HG02981 (cell line): Measurements from ENCODE around the gene ABL1.

Experiments
- ATAC-seq: cut with Tn5 transposase; IDR thresholded peaks from one replicate; pipeline ENCODE4 v1.9.1; 2021; ENCODE audit warnings: mild to moderate bottlenecking, moderate library complexity; ENCODE audit not compliant: unreplicated experiment

The ABL1 gene

GRCh38 chr9:130887494-130888144, 52.6 kb downstream of the ABL1 start:
- ATAC-seq, result no peak

DNA sequence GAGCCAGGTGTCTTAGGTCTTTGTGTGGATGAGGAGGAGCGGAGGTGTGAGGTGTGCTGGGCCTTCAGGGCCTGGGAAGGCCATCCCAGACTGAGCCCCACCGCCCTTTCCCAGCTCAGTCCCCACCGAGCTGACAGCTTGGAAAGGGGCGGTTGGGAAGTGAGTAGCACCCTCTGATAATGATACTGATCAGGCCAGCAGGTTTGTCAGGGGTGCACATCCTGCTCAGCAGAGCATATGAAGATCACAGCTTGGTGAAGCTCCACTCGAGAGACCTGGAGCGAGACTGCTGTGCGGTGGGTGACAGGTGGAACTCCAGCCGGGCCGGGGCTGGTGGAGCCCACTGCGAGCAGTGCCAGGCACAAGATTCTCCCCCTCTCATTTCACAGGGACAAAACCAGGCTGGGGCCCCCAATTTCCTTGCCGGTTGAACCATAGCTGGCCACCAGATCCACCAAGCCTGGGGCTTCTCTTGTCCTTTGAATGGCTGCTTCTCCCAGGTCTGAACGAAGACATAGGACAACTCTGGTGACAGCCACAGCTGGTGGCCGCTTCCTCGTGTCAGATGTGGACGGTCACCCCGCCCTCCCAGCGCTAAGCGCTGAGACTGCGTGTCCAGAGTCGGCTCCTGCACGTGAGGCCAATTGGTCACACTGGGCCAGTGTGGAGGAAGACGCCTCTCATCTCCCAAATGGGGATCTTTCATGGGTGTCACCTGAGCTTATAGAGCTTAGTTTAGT, 53.3 kb downstream of the ABL1 start:
- ATAC-seq, result no peak

DNA sequence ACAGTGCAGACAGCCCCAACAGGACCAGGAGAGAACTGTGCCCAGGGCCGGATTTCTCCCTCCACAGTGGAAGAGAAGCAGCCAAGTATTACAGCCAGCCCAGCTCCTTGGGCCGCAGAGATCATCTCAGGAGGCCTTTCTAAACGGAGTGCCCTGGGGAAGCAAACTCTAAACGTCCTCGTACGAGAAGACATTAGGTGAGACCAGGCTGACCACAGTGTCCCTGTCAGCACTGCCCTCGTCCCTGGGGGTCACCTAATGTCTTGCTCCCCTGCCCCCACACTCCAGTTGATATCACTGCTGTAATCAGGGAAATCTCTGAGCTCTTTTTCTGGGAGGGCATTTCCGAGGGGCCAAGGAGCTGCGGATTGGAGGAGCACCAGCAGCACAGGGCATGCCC, 55.1 kb downstream of the ABL1 start:
- no peak for ATAC-seq

DNA sequence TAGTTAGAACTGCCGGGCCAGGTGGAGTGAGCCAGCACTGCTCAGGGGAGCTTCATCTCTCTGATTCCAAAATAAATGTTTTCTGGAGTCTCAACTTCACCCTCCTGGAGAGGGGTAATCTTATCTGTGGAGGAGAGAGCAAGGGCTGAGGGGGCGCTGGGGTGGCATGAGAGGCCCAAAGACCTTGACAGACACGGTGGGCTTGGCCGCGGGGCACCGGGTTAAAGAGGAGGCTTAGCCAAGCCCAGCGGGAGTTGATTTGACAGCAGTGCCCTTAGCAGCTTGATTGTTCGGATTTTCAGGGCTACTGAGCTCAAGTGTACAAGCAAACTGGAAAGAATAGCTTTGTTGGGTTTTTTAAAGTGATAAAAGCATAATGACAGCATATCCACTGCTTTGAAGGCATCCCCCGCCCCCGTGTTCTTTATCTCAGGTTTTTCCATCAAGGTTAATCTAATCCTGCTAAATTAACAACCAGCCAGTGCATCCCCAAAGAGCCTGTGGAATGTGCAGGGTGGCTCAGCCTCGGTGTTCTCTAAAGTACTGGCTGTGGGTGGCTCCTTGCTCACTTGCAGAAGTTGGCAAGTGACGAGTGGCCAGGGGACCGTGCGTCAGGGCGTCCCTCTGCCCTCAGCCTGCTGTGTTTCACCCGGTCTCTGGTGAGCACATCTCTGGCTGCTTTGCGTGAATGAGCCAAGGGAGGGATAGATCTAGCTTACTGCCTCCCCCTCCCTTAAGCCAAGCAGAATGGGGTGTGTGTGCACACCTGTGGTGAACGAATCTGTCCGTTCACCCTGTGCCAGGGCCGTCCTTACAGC, 56.0 kb downstream of the ABL1 start:
- no peak for ATAC-seq

- no peak for ATAC-seq
Observed at GRCh38 chr9:130891688-130892476, 56.8 kb downstream of the ABL1 start.

DNA sequence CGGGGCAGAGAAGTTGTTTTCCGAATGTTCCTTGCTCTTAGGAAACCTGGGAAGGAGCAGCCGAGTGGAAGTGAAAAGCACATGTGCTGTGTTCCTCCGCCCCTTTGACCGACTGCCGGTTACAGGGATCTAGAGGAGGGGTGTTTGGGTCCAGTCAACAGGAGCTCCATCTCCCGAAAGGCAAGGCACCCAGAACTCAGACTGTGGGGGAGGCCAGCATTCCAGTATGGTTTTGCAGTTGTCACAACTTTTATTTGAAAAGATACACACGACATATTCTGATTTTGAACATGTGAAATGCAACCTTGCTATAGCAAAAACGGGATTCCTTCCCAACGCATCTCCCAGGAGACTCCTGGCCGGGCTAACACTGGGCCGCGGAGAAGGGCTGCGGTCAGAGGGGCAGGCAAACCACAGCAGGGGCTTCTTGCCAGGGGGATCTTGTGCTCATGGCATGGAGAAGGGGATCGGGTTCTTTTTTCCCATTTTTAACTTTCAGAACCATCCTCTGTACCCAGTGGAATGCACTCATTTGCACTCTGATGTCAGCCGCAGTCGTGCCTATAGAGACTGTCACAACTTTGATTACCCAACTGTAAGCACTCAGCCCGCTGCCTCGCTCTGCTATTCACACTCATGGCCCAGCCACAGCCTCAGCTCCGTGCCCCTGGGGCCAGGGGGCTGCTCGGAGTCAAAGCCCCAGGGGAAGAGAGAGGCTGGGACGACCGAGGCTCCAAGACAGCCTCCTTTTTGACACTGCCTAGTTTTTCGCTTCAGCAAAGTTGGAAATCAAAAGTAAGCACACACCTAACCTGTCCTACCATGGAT, 57.6 kb downstream of the ABL1 start:
- no peak for ATAC-seq

DNA sequence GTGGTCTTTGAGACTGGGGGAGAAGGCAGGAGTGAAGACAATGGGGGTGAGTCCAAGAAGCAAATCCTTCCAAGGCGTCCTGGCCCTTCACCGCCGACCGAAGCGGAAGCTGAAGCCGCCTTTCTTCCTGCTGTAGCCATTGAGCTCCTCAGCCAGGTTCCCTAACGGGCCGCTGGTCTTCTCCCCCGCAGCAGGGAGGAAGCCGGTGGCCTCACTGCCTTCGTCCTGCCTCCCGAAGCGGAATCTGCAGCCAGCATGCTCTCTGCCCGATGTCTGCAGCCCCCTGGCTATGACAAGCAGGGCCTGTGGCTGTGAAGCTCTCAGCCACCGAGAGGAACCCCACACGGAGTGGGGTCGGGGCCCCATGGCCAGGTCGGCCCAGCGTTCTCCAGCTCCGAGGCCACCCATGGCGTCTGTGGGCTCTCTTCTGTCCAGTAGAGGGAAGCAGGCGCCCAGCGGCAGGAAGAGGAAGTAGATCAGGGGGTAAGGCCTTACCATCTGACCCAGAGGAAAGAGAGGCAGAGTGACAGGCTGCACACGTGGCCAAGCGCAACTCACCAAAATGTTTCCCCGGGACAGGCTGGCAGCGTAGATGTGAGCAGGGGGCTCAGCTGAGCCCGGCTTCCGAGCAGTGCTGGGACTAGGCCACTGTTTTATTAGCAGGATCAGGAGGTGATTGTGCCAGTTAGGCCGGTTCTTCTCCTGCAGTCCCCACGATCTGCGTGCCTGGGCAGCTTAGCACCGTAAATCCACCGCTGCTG, 58.5 kb downstream of the ABL1 start:
- ATAC-seq, result no peak

- no peak for ATAC-seq
Observed at GRCh38 chr9:130894546-130894945, 59.5 kb downstream of the ABL1 start.

GRCh38 chr9:130895038-130895437, 60.0 kb downstream of the ABL1 start:
- no peak for ATAC-seq

GRCh38 chr9:130895481-130896232, 60.6 kb downstream of the ABL1 start:
- ATAC-seq, result no peak

DNA sequence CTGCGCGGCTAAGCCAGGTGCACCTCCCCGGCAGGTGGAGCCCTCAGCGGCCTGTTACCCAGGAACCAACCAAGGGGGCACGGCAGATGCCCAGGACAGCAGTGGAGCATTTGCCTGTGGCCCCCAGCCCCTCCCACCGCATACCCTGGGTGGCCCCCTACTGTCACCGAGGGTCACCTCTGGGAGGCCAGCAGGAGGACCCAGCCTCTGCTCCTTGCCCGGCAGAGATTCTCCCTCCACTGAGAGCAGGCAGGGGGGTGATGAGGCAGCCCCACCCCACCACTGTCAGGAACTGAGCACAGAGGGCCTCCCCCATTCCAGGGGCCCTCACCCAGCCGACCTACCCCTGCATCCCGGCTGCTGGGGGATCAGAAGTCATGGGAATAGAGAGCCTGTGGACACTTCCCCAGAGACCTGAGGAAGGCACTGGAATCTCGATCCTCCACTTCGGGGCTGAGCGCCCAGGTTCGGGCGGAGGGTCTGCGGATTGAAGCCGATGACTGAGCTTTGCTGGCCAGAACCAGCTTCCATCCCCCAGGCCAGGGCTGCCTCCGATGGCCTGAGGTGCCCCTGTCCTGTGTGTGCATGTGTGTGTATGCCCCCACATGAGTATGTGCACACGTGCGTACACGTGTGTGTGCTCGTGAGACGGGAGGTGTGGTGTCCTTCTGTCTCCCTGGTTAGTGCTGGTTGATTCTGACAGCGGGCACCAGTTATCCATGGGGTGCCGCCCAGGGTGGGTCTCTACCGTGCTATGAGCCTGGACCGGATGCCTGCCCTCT, 61.4 kb downstream of the ABL1 start, which contains the start of gene QRFP:
QRFP (minus strand) TSS at position 580 of the 782 bp plus-strand sequence. CDS start 2,974 bp downstream, outside the sequence.
- no peak for ATAC-seq

GRCh38 chr9:130897105-130897751, 62.2 kb downstream of the ABL1 start:
- no peak for ATAC-seq

GRCh38 chr9:130897848-130898551, 62.9 kb downstream of the ABL1 start:
- ATAC-seq, result no peak

DNA sequence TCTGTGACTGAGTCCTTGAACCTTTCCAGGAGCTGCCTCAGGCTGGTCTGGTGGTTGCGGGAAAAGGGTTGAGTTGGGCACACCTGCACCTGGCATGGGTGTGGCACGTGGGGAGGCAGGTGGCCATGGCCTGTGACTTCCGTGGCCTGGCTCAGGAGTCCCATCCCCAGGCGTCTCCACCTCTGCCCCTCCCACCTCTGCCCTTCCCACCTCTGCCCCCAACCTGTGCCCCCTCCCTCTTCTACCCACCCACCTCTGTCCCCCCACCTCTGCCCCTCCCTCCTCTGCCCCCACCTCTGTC, 63.4 kb downstream of the ABL1 start:
- no peak for ATAC-seq

GRCh38 chr9:130899051-130899748, 64.1 kb downstream of the ABL1 start:
- ATAC-seq, result no peak
